ENCODE data around the gene CNBP. TPM values are rescaled to one million over a fixed set of nuclear protein-coding genes. Genes with fewer than 3 reads are reported as not detected.

The CNBP gene
- total RNA-seq, result 271 and 273 TPM in 2 replicates

DNA sequence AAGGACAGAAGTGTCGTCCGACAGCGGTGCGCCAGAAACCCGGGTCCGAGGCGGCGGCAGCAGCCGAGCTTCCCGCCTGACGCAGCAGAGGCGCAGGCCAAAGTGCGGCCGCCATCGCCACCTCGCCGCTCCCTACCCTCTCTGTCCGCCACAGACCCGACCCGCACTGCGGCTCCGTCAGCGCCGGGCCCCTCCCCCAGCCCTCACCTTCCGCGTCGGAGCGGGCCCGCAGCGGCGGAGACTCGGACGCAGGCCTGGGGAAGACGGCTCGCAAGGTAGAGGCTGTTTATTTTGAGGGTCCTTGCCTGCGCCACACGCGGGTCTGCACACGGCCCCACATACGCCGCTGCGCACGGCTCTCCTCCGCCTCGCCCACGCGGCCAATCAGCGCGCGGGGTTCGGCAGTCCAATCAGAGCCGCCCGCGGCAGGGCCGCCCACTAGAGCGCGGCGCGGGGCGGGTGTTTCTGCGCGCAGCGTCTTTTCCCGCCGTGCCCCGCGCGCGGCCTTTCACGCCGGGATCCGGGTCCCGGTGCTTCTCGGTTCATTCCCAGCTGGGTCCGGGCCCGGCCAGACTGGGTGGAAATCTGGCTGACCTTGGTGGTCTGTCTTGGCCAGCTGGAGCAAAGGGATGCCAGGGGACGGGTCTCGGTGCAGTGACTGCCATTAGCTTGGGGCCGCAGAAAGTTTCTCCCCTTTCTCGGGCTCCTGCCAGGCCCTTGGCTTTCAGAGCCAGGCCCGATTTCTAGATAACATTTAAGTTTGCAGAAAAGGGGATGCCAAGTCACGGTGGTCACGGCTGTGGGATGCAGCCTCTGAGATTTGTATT lies at the start of gene CNBP:
Gene CNBP (minus strand): TSS at position 328 of the 827 bp plus-strand sequence. CDS start 12,139 bp downstream, outside the sequence.

GRCh38 chr3:129160891-129161859 lies 22.5 kb downstream of the CNBP start, which contains the start of gene ISY1:
Gene ISY1, minus strand, starts transcription at chr3:129161063. Its CDS starts 88 bp downstream, at chr3:129160975.

DNA sequence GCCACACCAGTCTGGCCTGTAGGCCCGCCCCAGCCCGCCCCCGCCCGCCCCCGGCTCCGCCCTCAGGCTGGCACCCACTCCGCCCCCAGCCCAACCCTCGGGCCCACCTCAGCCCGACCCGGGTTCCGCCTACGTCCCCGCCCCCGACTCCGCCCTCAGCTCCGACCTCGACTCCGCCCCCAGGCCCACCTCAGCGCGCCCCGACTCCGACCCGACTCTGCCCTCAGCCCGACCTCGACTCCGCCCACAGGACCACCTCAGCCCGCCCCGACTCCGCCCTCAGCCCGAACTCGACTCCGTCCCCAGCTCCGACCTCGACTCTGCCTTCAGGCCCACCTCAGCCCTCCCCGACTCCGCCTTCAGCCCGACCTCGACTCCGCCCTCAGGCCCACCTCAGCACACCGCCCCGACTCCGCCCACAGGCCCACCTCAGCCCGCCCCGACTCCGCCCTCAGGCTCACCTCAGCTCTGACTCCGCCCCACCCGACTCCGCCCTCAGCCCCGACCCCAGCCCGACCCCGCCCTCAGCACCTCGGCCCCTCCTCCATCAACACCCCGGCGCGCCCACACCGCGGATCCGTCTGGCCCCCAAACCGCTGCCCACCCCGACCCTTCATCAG lies 61.8 kb downstream of the CNBP start, which contains the start of gene RAB43:
Gene RAB43 (minus strand): TSS at position 13 of the 620 bp plus-strand sequence. CDS start 315 bp downstream, outside the sequence.

Small RNAs within 50 kb of the gene (small RNA-seq; reads per million reads assigned to genes)
- not detected for gene RPS27P12

Other genes starting within 250 kb of the CNBP start
- gene CFAP92, start 189.8 kb downstream of the CNBP start, total RNA-seq, result 0.07 TPM in 1 of 2 replicates, not detected in the other
- 0.13 and 0.22 TPM in 2 replicates for gene EFCC1, start 182.6 kb downstream of the CNBP start, total RNA-seq
- gene GP9, start 123.1 kb downstream of the CNBP start, total RNA-seq, result not detected in 2 replicates
- 15.6 and 17.4 TPM in 2 replicates for gene RAB43, start 62.1 kb downstream of the CNBP start, total RNA-seq
- gene ISY1, start 22.8 kb downstream of the CNBP start, total RNA-seq, result 28.1 and 36.8 TPM in 2 replicates
- gene COPG1, start 65.7 kb upstream of the CNBP start, total RNA-seq, result 203 and 275 TPM in 2 replicates
- gene HMCES, start 95.0 kb upstream of the CNBP start, total RNA-seq, result 17.4 and 26.3 TPM in 2 replicates
- gene EFCAB12, start 244.7 kb upstream of the CNBP start, total RNA-seq, result under 0.01 and 0.07 TPM in 2 replicates